SK-N-SH (cell line): Measurements from ENCODE around the gene ABHD11. TPM values are rescaled to one million over a fixed set of nuclear protein-coding genes. Genes with fewer than 3 reads are reported as not detected.
A peak's percentile ranks its signal among the peaks of the same experiment; 100 is the strongest.

Source experiments
- CTCF ChIA-PET: fragments of 300-600, 350-600 bp; formaldehyde crosslinking; extraction: SDS; loops from one replicate; lab custom pipeline; 2021; lab: Yijun Ruan, JAX
- POLR2A ChIA-PET: fragments of 350-600 bp; sonication (Branson Sonifier 250); formaldehyde crosslinking; extraction: SDS; loops from one replicate; lab custom pipeline; 2020; ENCODE audit warnings: antibody characterized with exemption, inconsistent platforms; lab: Yijun Ruan, JAX
- DNase-seq: peaks from one replicate; pipeline ENCODE4 v3.0.0; 2012
- H2AFZ ChIP-seq: fragments of 200-600 bp; sonication (generic); 2 replicates; pipeline ENCODE4 v1.8.1; 2016; ENCODE audit warnings: antibody characterized with exemption, mild to moderate bottlenecking, low read depth
- H3F3A ChIP-seq: fragments of 200-600 bp; sonication (generic); replicated peaks from 2 replicates; pipeline ENCODE3; 2016; ENCODE audit warnings: antibody characterized with exemption, mild to moderate bottlenecking; ENCODE audit not compliant: insufficient read depth
- H3K27ac ChIP-seq, 2 experiments: fragments of 200-500 bp in 1 of 2; fragments of 200-600 bp in 1 of 2; sonication (Bioruptor generic) in 1 of 2; sonication (generic), shearing (Covaris generic) in 1 of 2; 2 replicates each; pipeline versions ENCODE4 v1.5.1 to v1.6.1; 2014 to 2016; ENCODE audit warnings: low read depth in 2 of 2, inconsistent platforms in 1 of 2, low read length in 1 of 2, mild to moderate bottlenecking in 1 of 2, mixed read lengths in 1 of 2
- H3K27me3 ChIP-seq: fragments of 200-600 bp; sonication (generic), shearing (Covaris generic); 2 replicates; pipeline ENCODE4 v1.6.1; 2016; ENCODE audit warnings: mixed run types; ENCODE audit not compliant: insufficient read depth
- H3K36me3 ChIP-seq, 2 experiments: fragments of 200-500 bp in 1 of 2; fragments of 200-600 bp in 1 of 2; sonication (Bioruptor generic) in 1 of 2; sonication (generic) in 1 of 2; replicated peaks in 1 of 2; 2 replicates each; pipeline versions ENCODE3 to v1.5.1; 2014 to 2016; ENCODE audit warnings: low read length in 1 of 2, mild to moderate bottlenecking in 1 of 2; ENCODE audit not compliant: insufficient read depth in 2 of 2, control insufficient read depth in 1 of 2
- H3K4me1 ChIP-seq, 2 experiments: fragments of 200-500 bp in 1 of 2; fragments of 200-600 bp in 1 of 2; sonication (Bioruptor generic) in 1 of 2; sonication (generic), shearing (Covaris generic) in 1 of 2; 2 replicates each; pipeline versions ENCODE4 v1.5.1 to v1.6.1; 2014 to 2016; ENCODE audit warnings: low read depth in 1 of 2, low read length in 1 of 2, mixed run types in 1 of 2; ENCODE audit not compliant: insufficient read depth in 2 of 2, control insufficient read depth in 1 of 2
- H3K4me2 ChIP-seq: fragments of 200-600 bp; sonication (generic), shearing (Covaris generic); 2 replicates; pipeline ENCODE4 v1.6.1; 2017; ENCODE audit warnings: mixed run types
- H3K4me3 ChIP-seq, 2 experiments: fragments of 200-500 bp in 1 of 2; fragments of 200-600 bp in 1 of 2; sonication (Bioruptor generic) in 1 of 2; sonication (generic), shearing (Covaris generic) in 1 of 2; 2 replicates each; pipeline versions ENCODE4 v1.5.1 to v1.8.1; 2014 to 2016; ENCODE audit warnings: low read depth in 2 of 2, inconsistent platforms in 1 of 2, low read length in 1 of 2, mild to moderate bottlenecking in 1 of 2, mixed read lengths in 1 of 2, moderate library complexity in 1 of 2
- H3K79me2 ChIP-seq: fragments of 200-600 bp; sonication (generic); 2 replicates; pipeline ENCODE4 v1.8.1; 2017; ENCODE audit warnings: mild to moderate bottlenecking; ENCODE audit not compliant: insufficient read depth
- H3K9ac ChIP-seq: fragments of 200-600 bp; sonication (generic); 2 replicates; pipeline ENCODE4 v1.6.1; 2017; ENCODE audit warnings: mixed run types
- H3K9me2 ChIP-seq: fragments of 200-600 bp; sonication (generic); 2 replicates; pipeline ENCODE4 v1.6.1; 2017; ENCODE audit warnings: mixed run types
- H3K9me3 ChIP-seq: fragments of 200-600 bp; sonication (generic); 2 replicates; pipeline ENCODE4 v1.6.1; 2017; ENCODE audit warnings: mixed run types, mild to moderate bottlenecking, moderate library complexity
- H4K20me1 ChIP-seq: fragments of 200-600 bp; sonication (generic); 2 replicates; pipeline ENCODE4 v1.6.1; 2017; ENCODE audit warnings: mild to moderate bottlenecking, mixed run types; ENCODE audit not compliant: insufficient read depth
- EP300 ChIP-seq, 2 experiments: IDR thresholded peaks; 2 replicates each; pipeline versions ENCODE4 v1.4.0 to v1.6.1; 2012; ENCODE audit warnings: borderline replicate concordance in 1 of 2, low read depth in 1 of 2, low read length in 1 of 2
- EZH2phosphoT487 ChIP-seq: fragments of 200-600 bp; sonication (generic); IDR thresholded peaks from 2 replicates; pipeline ENCODE4 v1.6.1; 2017; ENCODE audit warnings: low read depth, mixed run types, mild to moderate bottlenecking, antibody characterized with exemption, moderate library complexity, borderline replicate concordance
- FOSL2 ChIP-seq: IDR thresholded peaks from 2 replicates; pipeline ENCODE4 v1.4.0; 2012; ENCODE audit warnings: low read depth, mild to moderate bottlenecking, moderate library complexity, borderline replicate concordance
- FOXJ3 ChIP-seq: sonication (generic); formaldehyde crosslinking; IDR thresholded peaks from 2 replicates; pipeline ENCODE4 v1.5.1; 2020; ENCODE audit warnings: mild to moderate bottlenecking, missing genetic modification reagents
- JUND ChIP-seq: IDR thresholded peaks from 2 replicates; pipeline ENCODE4 v1.4.0; 2012
- MEF2A ChIP-seq: IDR thresholded peaks from 2 replicates; pipeline ENCODE4 v1.4.0; 2012; ENCODE audit warnings: low read depth, borderline replicate concordance
- MXI1 ChIP-seq: IDR thresholded peaks from 2 replicates; pipeline ENCODE4 v1.6.1; 2012; ENCODE audit warnings: mild to moderate bottlenecking, low read depth, low read length, improper control_type of control experiment
- NFIC ChIP-seq: IDR thresholded peaks from 2 replicates; pipeline ENCODE4 v1.4.0; 2012; ENCODE audit warnings: borderline replicate concordance
- PBX3 ChIP-seq: IDR thresholded peaks from 2 replicates; pipeline ENCODE4; 2012
- POLR2AphosphoS5 ChIP-seq: IDR thresholded peaks from 2 replicates; pipeline ENCODE4 v1.6.1; 2012; ENCODE audit warnings: low read depth, low read length
- RAD21 ChIP-seq: IDR thresholded peaks from 2 replicates; pipeline ENCODE4 v1.6.1; 2012; ENCODE audit warnings: mild to moderate bottlenecking, low read length
- RCOR1 ChIP-seq: fragments of 150-350 bp; IDR thresholded peaks from 2 replicates; pipeline ENCODE4 v1.6.1; 2017; ENCODE audit warnings: antibody characterized with exemption, low read length
- RFX5 ChIP-seq: IDR thresholded peaks from 2 replicates; pipeline ENCODE4 v1.6.1; 2012; ENCODE audit warnings: mild to moderate bottlenecking, improper control_type of control experiment, low read length
- RXRA ChIP-seq: IDR thresholded peaks from 2 replicates; pipeline ENCODE4 v1.4.0; 2012; ENCODE audit warnings: low read depth, mild to moderate bottlenecking, borderline replicate concordance
- TAF1 ChIP-seq: IDR thresholded peaks from 2 replicates; pipeline ENCODE4 v1.6.1; 2012; ENCODE audit warnings: low read depth, mild to moderate bottlenecking, low read length, moderate library complexity, borderline replicate concordance
- TCF12 ChIP-seq: IDR thresholded peaks from 2 replicates; pipeline ENCODE4 v1.4.0; 2012
- TEAD4 ChIP-seq: IDR thresholded peaks from 2 replicates; pipeline ENCODE4 v1.4.0; 2012; ENCODE audit warnings: mild to moderate bottlenecking, borderline replicate concordance; ENCODE audit not compliant: insufficient read depth
- USF1 ChIP-seq: IDR thresholded peaks from 2 replicates; pipeline ENCODE4 v1.4.0; 2012; ENCODE audit warnings: low read depth, borderline replicate concordance
- USF2 ChIP-seq: fragments of 150-350 bp; IDR thresholded peaks from 2 replicates; pipeline ENCODE4 v1.6.1; 2017; ENCODE audit warnings: antibody characterized with exemption, low read length, low read depth, borderline replicate concordance
- YY1 ChIP-seq: IDR thresholded peaks from 2 replicates; pipeline ENCODE4 v1.4.0; 2012; ENCODE audit warnings: low read depth, mild to moderate bottlenecking
- WGBS: methylation state at CpG from one replicate; pipeline ENCODE4 v1.1.6; 2017; ENCODE audit warnings: low lambda C conversion rate; 5-methylcytosine and 5-hydroxymethylcytosine counted together
- polyA plus RNA-seq, 3 experiments: library from polyadenylated mRNA; depleted of rRNA; stranded (reverse); fragments of >200 nt; gene quantifications; 2 replicates each; pipeline ENCODE4 v1.2.3, GENCODE V29; 2012

The ABHD11 gene
- polyA plus RNA-seq, 1 of the 3 experiments (the other 2 are of a cell fraction), result 29.9 TPM

DNA sequence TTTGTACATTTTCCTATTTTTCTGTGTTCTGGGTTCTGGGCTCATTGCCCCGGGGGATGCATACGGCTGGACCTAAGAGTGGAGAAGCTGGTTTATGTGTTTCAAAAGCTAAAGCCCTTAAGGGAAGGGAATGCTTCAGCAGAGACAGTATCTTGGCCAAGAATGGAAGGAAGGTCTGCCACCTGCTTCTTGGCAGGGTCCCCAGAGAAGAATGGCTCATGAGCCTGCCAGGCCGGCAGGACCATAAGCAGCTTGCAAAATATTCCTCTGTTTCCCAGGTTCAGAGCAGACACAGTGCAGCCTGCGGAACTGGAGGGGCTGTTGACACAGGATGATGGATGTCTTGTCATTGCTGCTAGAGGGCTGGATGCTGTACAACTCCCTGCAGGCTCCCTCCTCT lies 7.8 kb upstream of the ABHD11 start:
- no peaks in the 10 kb centered on the region for H4K20me1 ChIP-seq
- TF ChIP-seq MXI1 (no peak), RAD21 (no peak), NFIC (no peak), JUND (no peak), EP300 (IDR thresholded peaks at IDR 0.05; ENCODE audit: borderline replicate concordance in 1 of 2, low read depth in 1 of 2, low read length in 1 of 2) (no peak), RFX5 (no peak), FOSL2 (no peak), EZH2phosphoT487 (no peak), YY1 (no peak), PBX3 (no peak), USF2 (no peak), TEAD4 (no peak), RCOR1 (no peak)
- 80% methylated on average over 4 of the region's 4 CpGs for WGBS
- H3K27ac ChIP-seq, result peak overlapping the region in 1 of 2 experiments; percentile 4; a peak in 1 of 4 replicates
- H3K79me2 ChIP-seq, result no peaks in the 10 kb centered on the region
- no peaks in the 10 kb centered on the region for H3K36me3 ChIP-seq
- no peak overlapping the region for H3K9ac ChIP-seq
- no peaks in the 10 kb centered on the region for H3K9me3 ChIP-seq
- no peaks in the 10 kb centered on the region for H3F3A ChIP-seq
- peaks cover 0 to 7% of the 10 kb centered on the region in 2 experiments; a peak in 1 of 4 replicates for H3K4me1 ChIP-seq
- H3K9me2 ChIP-seq, result no peaks in the 10 kb centered on the region
- ChIA-PET CTCF (interaction anchor here (1.0 to 4.3 kb wide), 9 partner anchors 11 to 322 kb away, joined by 3 to 17 read pairs (median 7); no protein-coding TSS in a partner anchor), POLR2A (no interaction called here)
- H2AFZ ChIP-seq, result no peak overlapping the region
- no peak overlapping the region for H3K4me2 ChIP-seq
- H3K27me3 ChIP-seq, result no peaks in the 10 kb centered on the region
- no peak for DNase-seq
- H3K4me3 ChIP-seq, result no peak overlapping the region

- ChIA-PET POLR2A (no interaction called here), CTCF (interaction anchor here (0.7 to 6.8 kb wide), 4 partner anchors 8 to 145 kb away, joined by 3 to 52 read pairs (median 12); no protein-coding TSS in a partner anchor)
- no peaks in the 10 kb centered on the region for H3K36me3 ChIP-seq
- no peak for TF ChIP-seq USF1
- TF ChIP-seq RFX5, result no peak
- TF ChIP-seq POLR2AphosphoS5, result no peak
- TF ChIP-seq RXRA, result no peak
- TF ChIP-seq TCF12, result no peak
- no peak for TF ChIP-seq TAF1
- TF ChIP-seq FOXJ3 (CRISPR knock-in tag), result no peak
- no peak for TF ChIP-seq JUND
- TF ChIP-seq MEF2A, result no peak
- H3F3A ChIP-seq, result peaks cover 10% of the 10 kb centered on the region
- H3K9ac ChIP-seq, result no peak overlapping the region
- H3K9me2 ChIP-seq, result no peaks in the 10 kb centered on the region
- no peak overlapping the region for H3K4me2 ChIP-seq
- no peaks in the 10 kb centered on the region for H3K27me3 ChIP-seq
- H4K20me1 ChIP-seq, result no peaks in the 10 kb centered on the region
- WGBS, result 91% methylated on average over 31 of the region's 35 CpGs
- peaks cover 6% of the 10 kb centered on the region; the same call in 1 of the 2 replicates for H3K79me2 ChIP-seq
- H3K4me3 ChIP-seq, result no peak overlapping the region
- no peak overlapping the region for H2AFZ ChIP-seq
- no peaks in the 10 kb centered on the region for H3K9me3 ChIP-seq
- H3K27ac ChIP-seq, result no peak overlapping the region
- H3K4me1 ChIP-seq, result peaks cover 0 to 10% of the 10 kb centered on the region in 2 experiments; a peak in 1 of 4 replicates
- peak; percentile 44 for DNase-seq
Measured at GRCh38 chr7:73742753-73743641, 4.4 kb upstream of the ABHD11 start.
